Breast epithelium (tissue), 4 donors: Measurements from ENCODE around the gene CPLX4. TPM values are rescaled to one million over a fixed set of nuclear protein-coding genes. Genes with fewer than 3 reads are reported as not detected.

Experiments used
- DNase-seq, 2 donors: peaks; one replicate each; pipeline ENCODE4 v3.0.0-alpha.2; 2019; ENCODE audit warnings: low spot score in 2 of 2
- H3K27ac ChIP-seq, 2 donors: fragments of 200-600 bp; sonication (generic) in 1 of 2; one replicate each; pipeline ENCODE4 v1.5.1; 2016 to 2019; ENCODE audit warnings: mild to moderate bottlenecking in 1 of 2
- H3K27me3 ChIP-seq, 2 donors: fragments of 200-600 bp; sonication (generic) in 1 of 2; one replicate each; pipeline versions ENCODE4 v1.5.1 to v1.6.0; 2017 to 2019; ENCODE audit warnings: control low read depth in 1 of 2, mild to moderate bottlenecking in 1 of 2
- H3K36me3 ChIP-seq: fragments of 200-600 bp; one replicate; pipeline ENCODE4 v1.5.1; 2019
- H3K4me1 ChIP-seq, 2 donors: fragments of 200-600 bp; sonication (generic); one replicate each; pipeline ENCODE4 v1.5.1; 2016 to 2019; ENCODE audit warnings: control low read depth in 1 of 2
- H3K4me3 ChIP-seq, 3 donors: fragments of 200-600 bp; sonication (generic); 1 replicate in 2 of 3; 2 replicates in 1 of 3; pipeline ENCODE4 v1.5.1; 2016 to 2019; ENCODE audit warnings: mild to moderate bottlenecking in 3 of 3, moderate library complexity in 2 of 3
- H3K9me3 ChIP-seq, 2 donors: fragments of 200-600 bp; sonication (generic) in 1 of 2; one replicate each; pipeline ENCODE4 v1.5.1; 2016 to 2019; ENCODE audit warnings: control low read depth in 1 of 2
- CTCF ChIP-seq, 3 donors: fragments of 450-650 bp; IDR thresholded peaks; one replicate each; pipeline ENCODE4 v1.5.1; 2016 to 2017; ENCODE audit warnings: antibody characterized with exemption in 3 of 3, mild to moderate bottlenecking in 3 of 3, moderate library complexity in 3 of 3
- POLR2A ChIP-seq: fragments of 450-650 bp; IDR thresholded peaks from one replicate; pipeline ENCODE4 v1.6.1; 2016; ENCODE audit warnings: antibody characterized with exemption, mild to moderate bottlenecking, moderate library complexity
- POLR2AphosphoS5 ChIP-seq, 3 donors: sonication (generic); formaldehyde crosslinking; IDR thresholded peaks; one replicate each; pipeline ENCODE4 v1.6.1; 2017; ENCODE audit warnings: antibody characterized with exemption in 3 of 3
- intact Hi-C: fragments of 100-400 bp; cut with DNase I; formaldehyde crosslinking; loops from one replicate; pipeline ENCODE4 v1.15.1; 2023; ENCODE audit warnings: low total_unique reads
- total RNA-seq, 3 donors: library from RNA; depleted of rRNA; stranded (reverse); fragments of >200 nt; gene quantifications; one replicate each; pipeline ENCODE4 v1.1.0, GENCODE V29; 2016

The CPLX4 gene
- total RNA-seq, 3 donors from 2014 or later: not detected

GRCh38 chr18:59275406-59275949 lies 43.0 kb downstream of the CPLX4 start:
- no peak overlapping the region for H3K27ac ChIP-seq
- no peak for DNase-seq
- H3K4me3 ChIP-seq: no peak overlapping the region
- H3K36me3 ChIP-seq: no peaks in the 10 kb centered on the region
- intact Hi-C loops: no loop called here
- H3K4me1 ChIP-seq: no peaks in the 10 kb centered on the region
- TF ChIP-seq POLR2A (no peak), POLR2AphosphoS5 (IDR thresholded peaks at IDR 0.05) (no peak), CTCF (IDR thresholded peaks at IDR 0.05) (no peak)
- H3K27me3 ChIP-seq: peaks cover 11 to 80% of the 10 kb centered on the region in 2 donors
- no peaks in the 10 kb centered on the region for H3K9me3 ChIP-seq

GRCh38 chr18:59274533-59274928 lies 43.9 kb downstream of the CPLX4 start:
- H3K4me3 ChIP-seq: no peak overlapping the region
- peaks cover 11 to 83% of the 10 kb centered on the region in 2 donors for H3K27me3 ChIP-seq
- no peak for TF ChIP-seq POLR2AphosphoS5 (IDR thresholded peaks at IDR 0.05)
- no peak for TF ChIP-seq POLR2A
- no peak for TF ChIP-seq CTCF (IDR thresholded peaks at IDR 0.05)
- intact Hi-C loops: loop anchor here (5.0 kb wide), 1 partner anchor 413 kb away; no protein-coding TSS in a partner anchor
- no peaks in the 10 kb centered on the region for H3K36me3 ChIP-seq
- H3K27ac ChIP-seq: no peak overlapping the region
- DNase-seq: no peak
- H3K4me1 ChIP-seq: no peaks in the 10 kb centered on the region
- no peaks in the 10 kb centered on the region for H3K9me3 ChIP-seq

- no peak for DNase-seq
- H3K9me3 ChIP-seq: no peaks in the 10 kb centered on the region
- intact Hi-C loops: loop anchor here (5.0 kb wide), 1 partner anchor 413 kb away; no protein-coding TSS in a partner anchor
- H3K4me1 ChIP-seq: no peaks in the 10 kb centered on the region
- peaks cover 11 to 84% of the 10 kb centered on the region in 2 donors for H3K27me3 ChIP-seq
- no peaks in the 10 kb centered on the region for H3K36me3 ChIP-seq
- no peak for TF ChIP-seq CTCF (IDR thresholded peaks at IDR 0.05)
- no peak for TF ChIP-seq POLR2AphosphoS5 (IDR thresholded peaks at IDR 0.05)
- no peak for TF ChIP-seq POLR2A
- no peak overlapping the region for H3K27ac ChIP-seq
- H3K4me3 ChIP-seq: peak overlapping the region in 2 of 3 donors; percentile 29 to 57
Measured at GRCh38 chr18:59273759-59274532, 44.5 kb downstream of the CPLX4 start.

GRCh38 chr18:59272891-59273758 lies 45.3 kb downstream of the CPLX4 start, which contains the start of gene RAX:
Gene RAX (minus strand): TSS chr18:59273454. CDS start chr18:59273206, 248 bp downstream.
- H3K4me3 ChIP-seq: peak within 1 kb of the TSS; percentile 28 to 57 (median 29)
- DNase-seq: no peak
- no peak within 1 kb of the TSS for H3K27ac ChIP-seq
- no peaks in the 10 kb centered on the region for H3K4me1 ChIP-seq
- TF ChIP-seq CTCF (IDR thresholded peaks at IDR 0.05): no peak
- no peak for TF ChIP-seq POLR2A
- no peak for TF ChIP-seq POLR2AphosphoS5 (IDR thresholded peaks at IDR 0.05)
- peaks cover 11 to 88% of the 10 kb centered on the region in 2 donors for H3K27me3 ChIP-seq
- H3K9me3 ChIP-seq: no peaks in the 10 kb centered on the region
- H3K36me3 ChIP-seq: no peaks in the 10 kb centered on the region
- intact Hi-C loops: loop anchor here (5.0 kb wide), 1 partner anchor 414 kb away; no protein-coding TSS in a partner anchor
